ENCODE measurements around the gene BLVRB.
"Not testable (repeated sequence)": the region's sequence is repeated elsewhere in the genome, so short reads cannot be mapped to it uniquely, and the experiment has no call there.

Gene BLVRB

DNA sequence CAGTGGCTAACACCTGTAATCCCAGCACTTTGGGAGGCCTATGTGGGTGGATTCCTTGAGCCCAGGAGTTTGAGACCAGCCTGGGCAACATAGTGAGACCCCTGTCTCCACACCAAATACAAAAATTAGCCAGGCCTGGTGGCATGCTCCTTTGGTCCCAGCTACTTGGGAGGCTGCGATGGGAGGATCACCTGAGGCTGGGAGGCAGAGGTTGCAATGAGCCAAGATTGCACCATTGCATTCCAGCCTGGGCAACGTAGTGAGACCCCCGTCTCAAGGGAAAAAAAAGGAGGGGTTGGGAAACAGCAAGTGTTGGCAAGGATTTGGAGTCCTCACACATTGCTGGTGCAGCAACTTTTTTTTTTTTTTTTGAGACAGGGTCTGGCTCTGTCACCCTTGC, 20.5 kb upstream of the BLVRB start:
- DNase-seq, result no peak

- DNase-seq, result not testable (repeated sequence)
Observed at GRCh38 chr19:40475878-40476644, 10.5 kb upstream of the BLVRB start.

DNA sequence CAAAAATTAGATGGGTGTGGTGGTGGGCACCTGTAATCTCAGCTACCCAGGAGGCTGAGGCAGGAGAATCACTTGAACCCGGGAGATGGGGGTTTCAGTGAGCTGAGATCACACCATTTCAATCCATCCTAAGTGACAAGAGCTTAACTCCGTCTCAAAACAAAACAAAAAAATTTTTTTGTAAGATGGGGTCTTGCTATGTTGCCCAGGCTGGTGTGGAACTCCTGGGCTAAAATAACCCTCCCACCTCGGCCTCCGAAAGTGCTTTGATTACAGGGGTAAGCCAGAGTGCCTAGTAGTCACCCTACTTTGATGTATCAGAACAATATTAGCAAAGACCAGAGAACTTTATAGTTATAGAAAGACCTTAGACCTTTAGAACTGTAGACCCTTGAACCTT, 9.2 kb upstream of the BLVRB start:
- no peak for DNase-seq

- DNase-seq, result no peak
Observed at GRCh38 chr19:40472516-40472915, 7.0 kb upstream of the BLVRB start.

GRCh38 chr19:40471111-40471510, 5.6 kb upstream of the BLVRB start:
- DNase-seq, result no peak

GRCh38 chr19:40469011-40469410, 3.5 kb upstream of the BLVRB start:
- no peak for DNase-seq

- no peak for DNase-seq
Observed at GRCh38 chr19:40466985-40467734, 1.6 kb upstream of the BLVRB start, which contains the start of gene SPTBN4. TSS of gene SPTBN4 (plus strand) at chr19:40467001. CDS start at chr19:40472622, 5,621 bp downstream.

- no peak for DNase-seq
Observed at GRCh38 chr19:40466219-40466984, 857 bp upstream of the BLVRB start.

DNA sequence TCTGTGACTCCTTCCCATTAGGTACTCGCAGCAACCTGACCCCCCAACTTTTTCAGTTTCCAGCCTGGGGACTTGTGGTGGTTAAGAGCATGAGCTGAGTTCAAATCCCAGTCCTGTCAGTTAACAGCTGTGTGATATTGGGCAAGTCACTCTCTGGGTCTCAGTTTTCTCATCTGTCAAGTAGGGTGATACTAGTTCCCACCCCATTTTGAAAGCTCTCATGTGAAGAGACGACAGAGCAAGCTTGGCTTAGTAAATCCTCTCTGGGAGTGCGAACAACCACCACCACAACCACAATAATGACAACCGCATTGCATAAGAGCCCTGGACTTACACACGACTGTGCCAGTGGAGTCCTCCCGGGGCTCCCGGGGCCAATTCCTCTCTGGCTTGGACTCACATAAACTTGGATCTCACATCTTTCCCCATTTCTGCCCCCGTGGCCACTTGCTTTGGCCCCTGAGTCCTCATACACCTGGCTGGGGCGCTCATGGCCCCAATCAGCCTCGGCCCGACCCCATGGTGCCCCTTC, 454 bp downstream of the BLVRB start:
- peak; percentile 73 for DNase-seq

DNA sequence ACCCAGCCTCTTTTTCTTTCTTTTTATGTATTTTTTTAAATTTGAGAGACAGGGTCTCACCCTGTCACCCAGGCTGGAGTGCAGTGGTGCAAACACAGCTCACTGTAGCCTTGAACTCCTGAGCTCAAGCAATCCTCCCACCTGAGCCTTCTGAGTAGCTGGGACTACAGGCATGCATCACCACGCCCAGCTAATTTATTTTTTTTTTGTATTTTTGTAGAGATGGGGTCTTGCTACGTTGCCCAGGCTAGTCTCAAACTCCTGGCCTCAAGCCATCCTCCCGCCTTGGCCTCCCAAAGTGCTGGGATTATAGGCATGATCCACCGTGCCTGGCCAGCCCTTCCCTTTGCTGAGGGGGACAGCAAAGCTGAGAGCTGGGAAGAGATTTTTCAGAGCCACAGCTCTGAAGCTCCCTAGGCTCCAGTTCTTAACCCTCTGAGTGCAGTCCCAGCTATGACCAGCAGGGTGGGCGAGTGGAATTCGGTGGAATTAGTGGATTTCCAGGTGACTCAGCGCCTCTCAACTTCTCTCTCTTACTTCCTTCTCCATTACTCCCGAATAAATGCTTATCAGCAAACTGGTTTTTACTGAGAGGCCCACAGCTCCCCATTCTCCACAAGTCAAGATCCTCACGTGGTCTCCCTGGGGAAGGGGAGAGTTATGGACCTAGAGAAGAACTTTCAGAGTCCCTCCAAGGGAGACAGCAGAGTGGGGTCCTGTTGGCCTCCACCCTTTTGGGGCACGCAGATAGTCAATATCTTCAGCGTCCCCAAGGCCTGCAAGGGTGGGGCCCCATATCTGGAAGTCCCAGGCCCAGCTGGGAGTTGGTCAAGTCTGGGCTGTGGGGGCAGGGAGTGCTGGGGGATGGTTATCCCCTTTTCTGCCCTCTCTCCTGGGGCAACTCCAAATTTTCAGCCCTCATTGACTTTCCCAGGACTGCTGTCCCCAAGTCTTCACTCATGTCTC, 1.2 kb downstream of the BLVRB start:
- peak; percentile 86 for DNase-seq

DNA sequence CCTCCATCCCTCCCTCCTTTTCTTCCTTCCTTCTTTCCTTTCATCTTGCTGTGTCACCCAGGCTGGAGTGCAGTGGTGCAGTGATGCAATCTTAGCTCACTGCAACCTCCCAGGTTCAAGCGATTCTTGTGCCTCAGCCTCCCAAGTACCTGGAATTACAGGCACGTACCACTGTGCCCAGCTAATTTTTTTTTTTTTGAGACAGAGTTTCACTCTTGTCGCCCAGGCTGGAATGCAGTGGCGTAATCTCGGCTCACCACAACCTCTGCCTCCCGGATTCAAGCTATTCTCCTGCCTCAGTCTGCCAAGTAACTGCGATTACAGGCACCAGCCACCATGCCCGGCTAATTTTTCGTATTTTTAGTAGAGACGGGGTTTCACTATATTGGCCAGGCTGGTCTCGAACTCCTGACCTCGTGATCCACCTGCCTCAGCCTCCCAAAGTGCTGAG, 1.9 kb downstream of the BLVRB start:
- DNase-seq, result peak; percentile 41

- no peak for DNase-seq
Observed at GRCh38 chr19:40461669-40462221, 3.8 kb downstream of the BLVRB start.

DNA sequence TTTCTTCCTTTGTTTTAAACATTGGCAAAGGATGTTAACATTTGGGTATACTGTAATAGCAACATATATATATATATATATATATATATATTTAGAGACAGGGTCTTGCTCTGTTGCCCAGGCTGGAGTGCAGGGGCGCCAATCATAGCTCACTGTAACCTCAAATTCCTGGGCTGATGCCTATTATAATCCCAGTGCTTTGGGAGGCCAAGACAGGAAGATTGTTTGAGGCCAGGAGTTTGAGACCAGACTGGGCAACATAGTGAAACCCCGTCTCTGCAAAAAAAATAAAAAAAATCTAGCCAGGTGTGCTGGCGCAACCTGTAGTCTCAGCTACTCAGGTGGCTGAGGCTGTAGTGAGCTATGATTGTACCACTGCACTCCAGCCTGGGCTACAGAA, 5.4 kb downstream of the BLVRB start:
- DNase-seq, result no peak

DNA sequence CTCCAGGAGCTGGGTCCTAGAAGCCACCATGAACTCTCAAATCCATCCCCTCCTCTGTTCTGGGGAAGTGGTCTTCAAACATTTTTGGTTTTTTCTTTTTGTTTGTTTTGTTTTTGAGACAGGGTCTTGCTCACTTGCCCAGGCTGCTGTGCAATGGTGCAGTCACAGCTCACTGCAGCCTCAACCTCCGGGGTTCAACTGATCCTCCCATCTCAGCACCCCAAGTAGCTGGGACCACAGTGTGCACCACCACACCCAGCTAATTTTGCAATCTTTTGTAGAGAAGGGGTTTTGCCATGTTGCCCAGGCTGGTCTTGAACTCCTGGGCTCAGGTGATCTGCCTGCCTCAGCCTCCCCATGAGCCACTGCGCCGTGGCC, 7.0 kb downstream of the BLVRB start:
- no peak for DNase-seq

DNA sequence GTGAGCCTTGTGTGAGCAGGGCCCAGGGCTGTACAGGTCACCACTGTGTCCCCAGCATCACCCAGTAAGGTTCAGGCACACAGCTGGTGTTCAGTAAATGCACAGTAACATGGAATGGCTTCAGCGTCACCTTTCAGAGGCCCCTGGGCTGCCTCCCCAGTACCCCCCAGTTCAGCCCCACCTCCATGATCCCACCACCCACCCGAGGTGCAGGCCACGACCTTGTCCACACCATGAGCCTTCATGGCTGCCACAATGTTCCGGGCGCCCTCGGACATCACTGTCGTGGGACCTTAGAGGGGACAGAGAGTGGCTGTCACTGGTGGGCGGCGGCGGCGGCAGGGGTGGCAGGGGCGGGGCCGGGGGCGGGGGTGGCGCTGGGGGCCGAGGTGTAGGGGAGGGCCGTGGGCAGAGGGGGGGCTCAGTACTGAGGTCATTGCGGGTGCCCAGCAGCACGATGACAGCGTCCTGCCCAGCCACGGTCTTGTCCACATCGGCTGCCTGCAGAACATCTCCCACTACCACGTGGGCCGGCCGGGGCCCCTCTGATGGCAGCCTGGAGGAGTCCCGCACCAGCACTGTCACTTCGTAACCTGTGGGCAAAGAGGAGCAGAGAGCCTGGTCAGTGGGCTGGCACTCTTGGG, 7.5 kb downstream of the BLVRB start:
- no peak for DNase-seq

DNA sequence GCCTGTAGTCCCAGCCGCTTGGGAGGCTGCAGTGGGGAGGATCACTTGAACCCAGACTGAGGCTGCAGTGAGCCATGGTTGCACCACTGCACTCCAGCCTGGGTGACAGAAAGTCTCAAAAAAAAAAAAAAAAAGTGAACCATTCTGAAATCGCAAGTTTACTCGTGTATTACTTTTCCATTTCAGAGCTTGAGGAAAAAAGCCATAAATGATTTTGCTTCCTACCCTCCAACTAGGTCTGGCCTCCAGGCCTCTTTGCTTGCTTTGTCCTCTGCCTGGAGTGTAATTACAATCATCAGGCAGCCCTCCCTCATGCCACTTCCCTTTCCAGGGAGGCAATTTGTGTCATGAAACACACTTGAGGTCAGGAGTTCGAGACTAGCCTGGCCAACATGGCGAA, 8.5 kb downstream of the BLVRB start:
- DNase-seq, result no peak

GRCh38 chr19:40453943-40454342, 11.6 kb downstream of the BLVRB start:
- DNase-seq, result peak; percentile 18

DNA sequence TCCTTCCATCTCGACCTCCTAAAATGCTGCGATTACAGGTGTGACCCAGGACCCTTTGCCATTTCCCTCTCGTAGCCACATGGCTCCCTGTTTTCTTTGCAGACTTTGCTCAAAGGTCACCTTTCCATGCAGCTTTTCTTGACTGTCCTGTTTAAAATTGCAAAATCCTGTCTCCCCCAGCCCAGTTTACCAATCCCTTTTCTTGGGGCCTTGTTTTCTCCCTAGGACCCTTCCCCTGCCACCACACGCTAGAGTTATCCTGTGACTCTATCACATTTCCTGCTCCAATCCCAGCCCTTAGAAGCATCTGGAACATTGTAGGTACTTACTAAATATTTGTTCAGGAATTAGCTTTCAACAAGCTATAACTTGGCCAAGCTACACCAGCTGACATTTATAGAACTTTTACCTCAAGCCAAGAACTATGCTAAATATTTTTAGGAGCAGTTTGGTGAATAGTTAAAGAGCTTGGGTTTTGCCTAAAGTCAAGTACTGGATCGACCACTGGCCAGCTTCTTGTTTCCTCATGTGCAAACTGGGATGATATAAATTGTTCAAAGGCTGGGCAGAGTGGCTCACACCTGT, 12.3 kb downstream of the BLVRB start:
- no peak for DNase-seq

GRCh38 chr19:40452016-40452415, 13.5 kb downstream of the BLVRB start:
- DNase-seq, result no peak

- no peak for DNase-seq
Observed at GRCh38 chr19:40450664-40451063, 14.9 kb downstream of the BLVRB start.

Measured in fibroblast of skin of abdomen (primary cell).